ENCODE measurements around the gene WBP4.

WBP4 gene

DNA sequence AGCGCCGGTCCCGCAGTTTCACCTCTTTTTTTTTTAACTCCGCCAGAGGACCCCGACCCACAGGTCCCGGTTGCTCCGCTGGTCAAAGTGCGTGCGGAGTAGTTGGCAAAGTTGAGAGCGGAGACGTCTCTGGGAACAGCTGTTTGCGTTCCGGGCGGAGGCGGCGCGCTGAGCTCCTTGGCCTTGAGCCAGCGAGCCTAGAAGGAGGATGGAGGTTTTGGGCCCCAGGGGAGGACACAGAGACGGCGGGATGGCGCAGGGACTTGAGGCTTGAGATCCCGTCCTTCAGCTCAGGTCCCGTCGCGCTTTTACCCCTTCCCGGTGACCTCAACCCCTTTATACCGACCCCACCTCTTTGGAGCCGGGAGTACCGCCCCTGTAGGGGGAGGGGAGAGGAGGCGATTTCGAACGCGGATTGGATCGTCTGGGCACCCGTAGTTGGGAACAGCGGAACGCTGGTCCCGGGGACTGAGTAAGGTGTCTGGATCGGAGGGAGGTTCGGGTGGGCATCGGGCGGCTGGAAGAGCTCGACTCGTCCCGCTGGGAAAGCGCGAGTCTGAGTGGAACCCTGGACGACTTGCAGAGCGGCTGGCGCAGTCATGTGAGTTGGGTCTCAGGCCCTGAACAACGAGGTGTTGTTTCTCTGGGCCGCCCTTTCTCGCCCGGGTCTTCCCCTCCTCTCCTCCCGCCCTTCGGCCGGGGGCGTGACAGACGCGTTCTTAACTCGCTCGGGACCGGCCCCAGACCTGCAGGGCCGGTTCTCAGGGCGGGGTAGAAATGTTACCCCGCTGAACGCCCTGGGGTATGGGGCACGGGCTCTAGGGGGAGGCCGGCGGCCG is at the start of gene WBP4:
TSS of gene WBP4 (plus strand) at position 435 of the 839 bp plus-strand sequence. CDS start at position 600, 165 bp downstream.
- Mint-ChIP-seq H3K36me3 (peaks cover 17 to 32% of the 10 kb centered on the region in 2 donors), H3K9me3 (no peaks in the 10 kb centered on the region), H3K4me3 (peak within 1 kb of the TSS; percentile 99 to 100), H3K27me3 (no peaks in the 10 kb centered on the region), H3K27ac (peak within 1 kb of the TSS; percentile 100), H3K4me1 (peaks cover 26 to 60% of the 10 kb centered on the region in 2 donors)
- DNase-seq (peak; percentile 92), ATAC-seq (replicated peaks) (peak; percentile 80 to 82)

GRCh38 chr13:41012536-41012935 is 48.8 kb upstream of the WBP4 start:
- H3K27me3 Mint-ChIP-seq = no peaks in the 10 kb centered on the region
- H3K9me3 Mint-ChIP-seq = no peaks in the 10 kb centered on the region
- peaks cover 28 to 39% of the 10 kb centered on the region in 2 donors for H3K36me3 Mint-ChIP-seq
- H3K4me3 Mint-ChIP-seq = no peak overlapping the region
- ATAC-seq (replicated peaks) (no peak), DNase-seq (no peak)
- H3K27ac Mint-ChIP-seq = no peak overlapping the region
- peaks cover 37 to 62% of the 10 kb centered on the region in 2 donors for H3K4me1 Mint-ChIP-seq

DNA sequence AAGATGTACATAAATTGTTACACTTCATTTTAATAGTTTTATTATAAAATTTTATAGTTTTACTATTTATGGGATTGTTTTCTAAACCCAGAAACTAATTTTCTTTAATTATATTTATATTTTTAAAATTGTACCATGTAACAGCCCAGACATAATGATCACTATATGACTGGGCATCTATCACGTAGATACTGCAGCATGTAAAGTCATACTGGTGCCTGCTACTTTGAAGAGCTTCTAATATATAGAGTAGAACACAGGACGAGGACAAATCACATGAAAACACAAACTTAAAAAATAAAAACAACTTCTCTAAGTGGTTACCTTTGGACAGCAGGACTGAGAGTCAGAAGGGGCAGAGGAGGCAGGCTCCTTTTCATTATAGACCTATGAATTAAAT is 47.5 kb upstream of the WBP4 start:
- Mint-ChIP-seq H3K4me1 (peaks cover 29 to 52% of the 10 kb centered on the region in 2 donors), H3K4me3 (peak overlapping the region; percentile 53 to 61), H3K27me3 (no peaks in the 10 kb centered on the region), H3K27ac (peak overlapping the region; percentile 32), H3K36me3 (peaks cover 25 to 36% of the 10 kb centered on the region in 2 donors), H3K9me3 (no peaks in the 10 kb centered on the region)
- ATAC-seq (replicated peaks) (peak; percentile 65 to 67), DNase-seq (no peak)

DNA sequence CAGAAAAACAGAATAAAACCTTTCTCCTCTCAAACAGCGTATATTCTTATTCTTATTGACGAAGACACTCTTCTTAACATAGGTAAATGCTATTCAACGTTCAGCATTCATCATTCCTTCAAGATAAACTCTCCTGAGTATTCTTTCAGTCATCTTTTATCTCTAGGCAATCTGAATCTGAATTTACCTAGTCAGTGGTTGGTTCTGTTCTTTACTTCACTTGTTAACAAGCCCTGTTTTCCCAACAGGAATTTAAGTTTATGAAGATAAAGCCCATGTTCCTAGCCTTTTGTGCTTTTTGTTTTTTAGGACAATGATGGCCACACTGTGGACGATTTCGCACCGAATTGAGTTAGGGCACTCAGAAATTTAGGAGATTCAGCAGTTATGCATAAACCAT is 45.4 kb upstream of the WBP4 start:
- ATAC-seq (replicated peaks) (no peak), DNase-seq (no peak)
- peaks cover 27 to 58% of the 10 kb centered on the region in 2 donors for H3K4me1 Mint-ChIP-seq
- H3K27me3 Mint-ChIP-seq = no peaks in the 10 kb centered on the region
- H3K27ac Mint-ChIP-seq = peak overlapping the region; percentile 90
- H3K4me3 Mint-ChIP-seq = peak overlapping the region; percentile 84 to 86
- peaks cover 23 to 36% of the 10 kb centered on the region in 2 donors for H3K36me3 Mint-ChIP-seq
- H3K9me3 Mint-ChIP-seq = no peaks in the 10 kb centered on the region

DNA sequence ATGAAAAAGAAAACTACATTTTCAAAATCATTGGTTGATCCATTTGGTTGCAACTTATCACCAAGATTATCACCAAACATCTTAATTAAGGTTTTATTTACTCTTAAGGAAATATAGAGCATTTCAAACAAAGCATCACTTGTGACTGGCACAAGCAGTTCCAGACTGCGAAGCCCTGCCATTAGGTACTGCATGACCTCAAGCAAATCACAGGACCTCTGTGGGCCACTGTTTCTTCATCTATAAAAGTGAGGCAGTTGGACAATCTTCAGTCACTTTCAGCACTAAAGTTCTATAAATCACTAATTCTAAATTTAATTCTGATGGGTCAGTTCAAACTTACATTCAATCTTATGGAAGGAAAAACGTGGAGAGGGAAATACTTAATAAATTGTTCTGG is 44.1 kb upstream of the WBP4 start:
- ATAC-seq (replicated peaks) (peak in 1 of 2 donors; percentile 35), DNase-seq (no peak)
- Mint-ChIP-seq H3K9me3 (no peaks in the 10 kb centered on the region), H3K4me1 (peaks cover 25 to 53% of the 10 kb centered on the region in 2 donors), H3K36me3 (peaks cover 17 to 32% of the 10 kb centered on the region in 2 donors), H3K4me3 (peak overlapping the region; percentile 86), H3K27me3 (no peaks in the 10 kb centered on the region), H3K27ac (peak overlapping the region; percentile 89)

GRCh38 chr13:41017817-41018601 is 43.3 kb upstream of the WBP4 start:
- ATAC-seq (replicated peaks) (peak in 1 of 2 donors; percentile 17), DNase-seq (no peak)
- Mint-ChIP-seq H3K4me1 (peaks cover 25 to 48% of the 10 kb centered on the region in 2 donors), H3K4me3 (peak overlapping the region; percentile 86), H3K36me3 (peaks cover 17 to 28% of the 10 kb centered on the region in 2 donors), H3K27ac (peak overlapping the region; percentile 89), H3K27me3 (no peaks in the 10 kb centered on the region), H3K9me3 (no peaks in the 10 kb centered on the region)

- no peaks in the 10 kb centered on the region for H3K9me3 Mint-ChIP-seq
- DNase-seq = no peak
- H3K36me3 Mint-ChIP-seq = peaks cover 13 to 24% of the 10 kb centered on the region in 2 donors
- no peaks in the 10 kb centered on the region for H3K27me3 Mint-ChIP-seq
- peak overlapping the region; percentile 90 for H3K4me3 Mint-ChIP-seq
- H3K4me1 Mint-ChIP-seq = peaks cover 24 to 44% of the 10 kb centered on the region in 2 donors
- peak overlapping the region; percentile 99 for H3K27ac Mint-ChIP-seq
- peak; percentile 22 to 28 for ATAC-seq (replicated peaks)
Observed at GRCh38 chr13:41018602-41018948, 42.7 kb upstream of the WBP4 start.

DNA sequence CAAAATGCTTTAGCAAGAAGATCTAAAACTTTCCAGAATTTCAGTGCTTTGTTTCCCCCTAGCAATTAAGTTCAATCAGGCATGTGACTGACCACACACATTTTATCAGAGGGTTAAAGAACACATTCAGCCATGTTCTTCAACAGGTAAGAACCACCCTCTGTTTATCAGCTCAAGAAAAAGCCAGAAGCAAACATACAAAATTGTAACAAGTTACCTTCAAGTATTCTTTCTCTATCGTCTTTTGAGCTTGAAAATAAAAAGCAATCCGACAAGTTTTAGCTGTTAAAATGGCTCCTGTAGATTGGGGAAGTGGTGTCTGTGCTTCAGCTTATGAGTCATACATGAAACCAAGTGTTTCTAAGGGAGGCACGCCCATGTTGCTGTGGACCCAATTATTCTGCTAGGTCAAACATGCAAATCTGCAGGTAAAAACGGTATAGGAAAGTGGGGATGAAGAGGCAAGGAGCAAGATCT is 42.3 kb upstream of the WBP4 start, which contains the start of gene ELF1:
TSS of gene ELF1 (minus strand) at position 306 of the 477 bp plus-strand sequence. CDS start 37,262 bp downstream, outside the sequence.
- peaks cover 22 to 40% of the 10 kb centered on the region in 2 donors for H3K4me1 Mint-ChIP-seq
- ATAC-seq (replicated peaks) (peak; percentile 97), DNase-seq (peak; percentile 61)

GRCh38 chr13:41019578-41020347 is 41.5 kb upstream of the WBP4 start:
- H3K9me3 Mint-ChIP-seq = no peaks in the 10 kb centered on the region
- peaks cover 13 to 21% of the 10 kb centered on the region in 2 donors for H3K36me3 Mint-ChIP-seq
- H3K27ac Mint-ChIP-seq = no peak overlapping the region
- H3K4me3 Mint-ChIP-seq = peak overlapping the region in 1 of 2 donors; percentile 90
- H3K4me1 Mint-ChIP-seq = peaks cover 21 to 39% of the 10 kb centered on the region in 2 donors
- ATAC-seq (replicated peaks) (peak in 1 of 2 donors; percentile 38), DNase-seq (no peak)
- H3K27me3 Mint-ChIP-seq = no peaks in the 10 kb centered on the region

More for the DNA sequence above, 42.3 kb upstream of the WBP4 start, which contains the start of gene ELF1:
- peak within 1 kb of the TSS; percentile 90 for H3K4me3 Mint-ChIP-seq
- no peaks in the 10 kb centered on the region for H3K9me3 Mint-ChIP-seq
- H3K27ac Mint-ChIP-seq = peak within 1 kb of the TSS; percentile 99
- peaks cover 12 to 21% of the 10 kb centered on the region in 2 donors for H3K36me3 Mint-ChIP-seq
- H3K27me3 Mint-ChIP-seq = no peaks in the 10 kb centered on the region

DNA sequence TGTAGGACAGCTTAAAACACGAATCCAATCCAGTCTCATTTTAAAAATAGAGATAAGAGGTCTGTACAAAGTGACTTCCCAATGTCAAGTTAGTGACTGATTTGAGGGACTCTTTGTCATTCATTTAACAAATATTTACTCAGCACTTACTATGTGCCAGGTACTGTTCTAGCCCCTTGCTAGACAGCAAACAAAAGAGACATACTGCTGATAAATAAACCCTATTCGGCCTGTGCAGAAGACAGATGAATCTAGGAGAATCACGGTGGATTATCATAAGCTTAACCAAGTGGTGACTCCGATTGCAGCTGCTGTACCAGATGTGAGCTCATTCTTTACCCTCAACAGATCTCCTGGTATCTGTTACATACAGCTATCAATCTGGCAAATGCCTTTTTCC is 35.8 kb upstream of the WBP4 start:
- H3K4me3 Mint-ChIP-seq = no peak overlapping the region
- no peak overlapping the region for H3K27ac Mint-ChIP-seq
- H3K4me1 Mint-ChIP-seq = peaks cover 23 to 38% of the 10 kb centered on the region in 2 donors
- peaks cover 24 to 25% of the 10 kb centered on the region in 2 donors for H3K36me3 Mint-ChIP-seq
- no peak for DNase-seq
- H3K9me3 Mint-ChIP-seq = no peaks in the 10 kb centered on the region
- ATAC-seq (replicated peaks) = no peak
- no peaks in the 10 kb centered on the region for H3K27me3 Mint-ChIP-seq

- no peaks in the 10 kb centered on the region for H3K9me3 Mint-ChIP-seq
- no peak for DNase-seq
- H3K36me3 Mint-ChIP-seq = peaks cover 25 to 26% of the 10 kb centered on the region in 2 donors
- no peak overlapping the region for H3K27ac Mint-ChIP-seq
- H3K4me3 Mint-ChIP-seq = no peak overlapping the region
- no peaks in the 10 kb centered on the region for H3K27me3 Mint-ChIP-seq
- no peak for ATAC-seq (replicated peaks)
- peaks cover 20 to 38% of the 10 kb centered on the region in 2 donors for H3K4me1 Mint-ChIP-seq
Observed at GRCh38 chr13:41026788-41027187, 34.5 kb upstream of the WBP4 start.

DNA sequence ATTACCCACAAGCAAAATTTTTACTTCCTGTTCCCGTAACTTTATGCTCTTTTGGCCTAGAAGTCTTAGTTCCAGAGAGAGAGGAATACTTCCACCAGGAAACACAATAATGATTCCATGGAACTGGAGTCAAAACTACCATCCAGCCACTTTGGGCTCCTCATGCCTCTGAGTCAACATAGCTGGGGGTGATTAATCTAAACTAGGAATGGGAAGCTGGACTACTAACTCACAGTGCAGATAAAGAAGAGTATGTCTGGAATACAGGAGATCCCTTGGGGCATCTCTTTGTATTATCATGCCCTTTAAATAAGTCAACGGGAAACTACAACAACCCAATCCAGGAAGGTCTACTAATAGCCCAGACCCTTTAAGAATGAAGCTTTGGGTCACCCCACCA is 33.3 kb upstream of the WBP4 start:
- peaks cover 20 to 39% of the 10 kb centered on the region in 2 donors for H3K4me1 Mint-ChIP-seq
- ATAC-seq (replicated peaks) = no peak
- no peaks in the 10 kb centered on the region for H3K27me3 Mint-ChIP-seq
- DNase-seq = no peak
- no peaks in the 10 kb centered on the region for H3K9me3 Mint-ChIP-seq
- no peak overlapping the region for H3K4me3 Mint-ChIP-seq
- peaks cover 20 to 25% of the 10 kb centered on the region in 2 donors for H3K36me3 Mint-ChIP-seq
- H3K27ac Mint-ChIP-seq = no peak overlapping the region

GRCh38 chr13:41029629-41030028 is 31.7 kb upstream of the WBP4 start:
- Mint-ChIP-seq H3K27me3 (no peaks in the 10 kb centered on the region), H3K4me3 (no peak overlapping the region), H3K36me3 (peaks cover 19 to 29% of the 10 kb centered on the region in 2 donors), H3K9me3 (no peaks in the 10 kb centered on the region), H3K27ac (no peak overlapping the region), H3K4me1 (peaks cover 23 to 48% of the 10 kb centered on the region in 2 donors)
- ATAC-seq (replicated peaks) = no peak
- DNase-seq = no peak

All from stimulated activated naive B cell treated with anti-CD40 and anti-IgM and Interleukin-4, amounts not matched to agents 10 μg/mL and 1 μg/mL and 100 μg/mL, for 72 hours (primary cell).